HepG2 (cell line): Measurements from ENCODE around the gene SERPINB10. TPM values are rescaled to one million over a fixed set of nuclear protein-coding genes. Genes with fewer than 3 reads are reported as not detected.

ENCODE experiments used
- ATAC-seq: fragments of 200-7000 bp; cut with Tn5 transposase; 3 replicates; pipeline ENCODE4 v1.9.1; 2020; ENCODE audit warnings: mild to moderate bottlenecking, moderate library complexity
- BruUV-seq: library from RNA; stranded (reverse); fragments of 400-500 nt; replicated peaks from 2 replicates; lab custom pipeline; 2021; lab: Mats Ljungman, UMichigan
- CTCF ChIA-PET: fragments of 300-600 bp; formaldehyde crosslinking; extraction: SDS; loops from one replicate; lab custom pipeline; 2021; ENCODE audit warnings: low total read pairs, inconsistent platforms, low intra/inter-chr PET ratio; lab: Yijun Ruan, JAX
- POLR2A ChIA-PET: fragments of 350-600 bp; sonication (Branson Sonifier 250); formaldehyde crosslinking; loops from one replicate; lab custom pipeline; 2020; ENCODE audit warnings: antibody characterized with exemption, inconsistent platforms; lab: Yijun Ruan, JAX
- DNase-seq: peaks from one replicate; pipeline ENCODE4 v3.0.0-alpha.2; 2015; ENCODE audit warnings: low spot score
- FAIRE-seq: peaks from 3 replicates; lab custom pipeline; 2011; peaks lifted over from hg19 to GRCh38; lab: Jason Lieb, UNC
- H2AFZ ChIP-seq: one replicate; pipeline ENCODE4 v1.6.1; 2011; ENCODE audit warnings: low read length, inconsistent platforms
- H3K27ac ChIP-seq: fragments of 300-600 bp; 3 replicates; pipeline ENCODE4 v1.8.0; 2011; ENCODE audit warnings: mixed run types, mild to moderate bottlenecking, mixed read lengths, low read length, inconsistent platforms; ENCODE audit not compliant: insufficient read depth; ENCODE audit errors: extremely low read length
- H3K27me3 ChIP-seq, 2 experiments: fragments of 200-600 bp in 1 of 2; 2 replicates in 1 of 2; 3 replicates in 1 of 2; pipeline versions ENCODE4 v1.6.0 to v1.8.0; 2011; ENCODE audit warnings: low read length in 2 of 2, mild to moderate bottlenecking in 2 of 2, moderate library complexity in 2 of 2, inconsistent platforms in 1 of 2; ENCODE audit not compliant: insufficient read depth in 2 of 2, control insufficient read depth in 1 of 2
- H3K36me3 ChIP-seq, 2 experiments: fragments of 200-600 bp in 1 of 2; replicated peaks in 1 of 2; 2 replicates in 1 of 2; 3 replicates in 1 of 2; pipeline versions ENCODE4 v1.5.1 to v1.8.0; 2011; ENCODE audit warnings: low read length in 2 of 2, inconsistent platforms in 1 of 2; ENCODE audit not compliant: insufficient read depth in 2 of 2, control insufficient read depth in 1 of 2
- H3K4me1 ChIP-seq: 2 replicates; pipeline ENCODE4 v1.5.1; 2012; ENCODE audit warnings: low read length, inconsistent platforms; ENCODE audit not compliant: insufficient read depth
- H3K4me2 ChIP-seq: 2 replicates; pipeline ENCODE4 v1.6.0; 2011; ENCODE audit warnings: low read depth, low read length, inconsistent platforms
- H3K4me3 ChIP-seq, 3 experiments: fragments of 200-600 bp in 1 of 3; sonication (generic), shearing (Covaris generic) in 1 of 3; replicated peaks in 1 of 3; 2 replicates each; pipeline ENCODE4 v1.5.1; 2011 to 2016; ENCODE audit warnings: low read length in 3 of 3, inconsistent platforms in 2 of 3, low read depth in 2 of 3, mild to moderate bottlenecking in 2 of 3, control low read depth in 1 of 3, mixed read lengths in 1 of 3; ENCODE audit not compliant: insufficient read depth in 1 of 3
- H3K79me2 ChIP-seq: one replicate; pipeline ENCODE4 v1.6.1; 2011; ENCODE audit warnings: low read length, inconsistent platforms; ENCODE audit not compliant: insufficient read depth
- H3K9ac ChIP-seq: 2 replicates; pipeline ENCODE4 v1.6.0; 2011; ENCODE audit warnings: mild to moderate bottlenecking, low read depth, low read length, inconsistent platforms; ENCODE audit not compliant: insufficient read depth
- H3K9me3 ChIP-seq: 2 replicates; pipeline ENCODE4 v1.5.1; 2012; ENCODE audit warnings: mild to moderate bottlenecking, low read length
- H4K20me1 ChIP-seq: 2 replicates; pipeline ENCODE4 v1.6.0; 2011; ENCODE audit warnings: inconsistent platforms, mild to moderate bottlenecking, low read length, moderate library complexity; ENCODE audit not compliant: insufficient read depth
- ASH2L ChIP-seq: fragments of 300-600, 200-600 bp; sonication (generic); IDR thresholded peaks from 2 replicates; pipeline ENCODE4 v1.7.0; 2017; ENCODE audit warnings: low read depth, mild to moderate bottlenecking, moderate library complexity, mixed read lengths, low read length; ENCODE audit not compliant: insufficient read length
- CBFB ChIP-seq: sonication (generic); formaldehyde crosslinking; IDR thresholded peaks from 2 replicates; pipeline ENCODE4 v1.4.0; 2020; ENCODE audit warnings: missing genetic modification reagents
- CREM ChIP-seq, 2 experiments: sonication (generic) in 1 of 2; formaldehyde crosslinking in 1 of 2; IDR thresholded peaks; 2 replicates each; pipeline versions ENCODE4 v1.4.0 to v1.6.1; 2016 to 2020; ENCODE audit warnings: antibody characterized with exemption in 1 of 2, mild to moderate bottlenecking in 1 of 2, missing genetic modification reagents in 1 of 2
- FOSL1 ChIP-seq: sonication (generic); formaldehyde crosslinking; IDR thresholded peaks from 2 replicates; pipeline ENCODE4 v1.9.0; 2021; ENCODE audit warnings: missing genetic modification reagents, borderline replicate concordance
- KLF13 ChIP-seq: sonication (generic); formaldehyde crosslinking; IDR thresholded peaks from 2 replicates; pipeline ENCODE4 v1.4.0; 2020; ENCODE audit warnings: mild to moderate bottlenecking, missing genetic modification reagents
- MAFG ChIP-seq: sonication (generic); formaldehyde crosslinking; IDR thresholded peaks from 2 replicates; pipeline ENCODE4 v1.5.1; 2020; ENCODE audit warnings: mild to moderate bottlenecking, missing genetic modification reagents
- NCOR1 ChIP-seq: fragments of 200-600 bp; sonication (generic); IDR thresholded peaks from 2 replicates; pipeline ENCODE4 v1.7.0; 2017; ENCODE audit warnings: antibody characterized with exemption, low read length, borderline replicate concordance
- ONECUT2 ChIP-seq: sonication (generic); formaldehyde crosslinking; IDR thresholded peaks from 2 replicates; pipeline ENCODE4 v1.4.0; 2020; ENCODE audit warnings: missing genetic modification reagents
- XRCC5 ChIP-seq: fragments of 200-400 bp; formaldehyde crosslinking; optimal IDR thresholded peaks from 2 replicates; pipeline ENCODE3; 2017; ENCODE audit warnings: mild to moderate bottlenecking, low read length
- ZFY ChIP-seq: sonication (generic); formaldehyde crosslinking; IDR thresholded peaks from 2 replicates; pipeline ENCODE4 v1.4.0; 2020; ENCODE audit warnings: missing genetic modification reagents
- ZNF383 ChIP-seq: sonication (generic); formaldehyde crosslinking; IDR thresholded peaks from 2 replicates; pipeline ENCODE4 v1.4.0; 2020; ENCODE audit warnings: missing genetic modification reagents, mild to moderate bottlenecking, borderline replicate concordance
- ZNF839 ChIP-seq: sonication (generic); formaldehyde crosslinking; IDR thresholded peaks from 2 replicates; pipeline ENCODE4 v1.4.0; 2020; ENCODE audit warnings: missing genetic modification reagents, mild to moderate bottlenecking, borderline replicate concordance
- ZSCAN29 ChIP-seq: sonication (generic); formaldehyde crosslinking; conservative IDR thresholded peaks from 2 replicates; pipeline ENCODE4 v1.4.0; 2020; ENCODE audit warnings: mild to moderate bottlenecking, missing genetic modification reagents
- WGBS: methylation state at CpG from one replicate; pipeline ENCODE4 v1.1.6; 2017; ENCODE audit warnings: low lambda C conversion rate; 5-methylcytosine and 5-hydroxymethylcytosine counted together
- in situ Hi-C: cut with HindIII; loops from 2 replicates; pipeline ENCODE4 v1.10.0; 2017; ENCODE audit warnings: low pct_unique_long_range_greater_than_20kb; ENCODE audit not compliant: extremely low pct_ligation_motif_present
- intact Hi-C: fragments of 100-400 bp; cut with micrococcal nuclease; formaldehyde crosslinking; loops from one replicate; pipeline ENCODE4 v1.10.0; 2022; ENCODE audit not compliant: unreplicated experiment
- polyA plus RNA-seq, 8 experiments: library from polyadenylated mRNA; depleted of rRNA in 3 of 8; stranded (reverse) in 7 of 8; unstranded in 1 of 8; fragments of >200 nt; fragmentation: Illumina TruSeq in 4 of 8; extraction: Trizol in 4 of 8; gene quantifications; 2 replicates each; pipeline versions ENCODE4 v1.2.1 to v1.2.3, GENCODE V29; 2011 to 2016; ENCODE audit warnings: low read depth in 4 of 8, missing spikeins in 1 of 8, mixed read lengths in 1 of 8; ENCODE audit not compliant: insufficient read depth in 1 of 8
- total RNA-seq, 5 experiments: library from RNA; depleted of rRNA; stranded (reverse); fragments of >200 nt; fragmentation: Illumina TruSeq; extraction: Trizol; gene quantifications; 2 replicates each; pipeline ENCODE4 v1.2.3, GENCODE V29; 2016; ENCODE audit warnings: low read depth in 1 of 5
- TF ChIP-seq, protein P1 (sequence below): sonication (generic); IDR thresholded peaks from 2 replicates; pipeline ENCODE4 v1.6.1; 2016; ENCODE audit warnings: low read depth, borderline replicate concordance
- TF ChIP-seq, protein P2 (sequence below): sonication (generic); formaldehyde crosslinking; IDR thresholded peaks from 2 replicates; pipeline ENCODE4 v1.4.0; 2020; ENCODE audit warnings: missing genetic modification reagents
- TF ChIP-seq, protein P3 (sequence below): sonication (generic); formaldehyde crosslinking; IDR thresholded peaks from 2 replicates; pipeline ENCODE4 v1.5.1; 2020; ENCODE audit warnings: missing genetic modification reagents, mild to moderate bottlenecking, borderline replicate concordance

Gene SERPINB10
- total and polyA plus RNA-seq, 2 of the 13 experiments (the other 11 are each of a cell fraction or from before 2014, with no cell fraction given) = not detected

DNA sequence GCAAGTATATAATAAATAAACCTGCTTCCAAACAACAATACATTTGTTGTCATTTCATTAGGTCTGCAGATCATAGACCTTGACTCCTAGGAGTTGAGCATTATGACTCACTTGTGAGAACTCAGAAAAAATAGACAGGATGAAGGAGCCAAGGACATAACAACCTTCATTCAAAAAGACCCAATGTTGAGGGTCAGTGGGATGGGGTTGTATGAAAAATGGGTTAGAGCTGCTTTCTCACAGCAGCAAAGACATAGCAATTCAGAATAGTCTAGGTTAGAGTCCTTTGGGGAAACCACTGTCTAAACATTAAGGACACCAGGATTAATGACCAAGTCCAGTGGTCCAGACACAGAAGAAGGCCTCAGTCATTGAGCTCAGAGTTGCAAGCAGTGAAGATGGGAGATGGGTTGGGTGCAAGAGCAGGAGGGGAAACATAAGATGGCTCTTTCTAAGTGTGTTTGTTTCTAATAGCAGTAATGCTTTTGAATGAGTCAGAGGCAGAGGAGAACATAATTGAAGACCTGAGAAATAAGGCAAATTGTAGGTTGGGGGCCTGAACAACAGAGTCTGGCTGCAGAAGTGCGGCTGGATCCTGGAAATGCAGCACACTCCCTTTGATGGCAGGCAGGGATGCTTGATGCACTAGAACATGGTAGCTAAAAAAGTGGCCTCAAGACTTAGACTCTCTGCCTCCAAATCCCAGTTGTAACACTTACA is 3.7 kb upstream of the SERPINB10 start (continued):
- TF ChIP-seq, protein P1, sequence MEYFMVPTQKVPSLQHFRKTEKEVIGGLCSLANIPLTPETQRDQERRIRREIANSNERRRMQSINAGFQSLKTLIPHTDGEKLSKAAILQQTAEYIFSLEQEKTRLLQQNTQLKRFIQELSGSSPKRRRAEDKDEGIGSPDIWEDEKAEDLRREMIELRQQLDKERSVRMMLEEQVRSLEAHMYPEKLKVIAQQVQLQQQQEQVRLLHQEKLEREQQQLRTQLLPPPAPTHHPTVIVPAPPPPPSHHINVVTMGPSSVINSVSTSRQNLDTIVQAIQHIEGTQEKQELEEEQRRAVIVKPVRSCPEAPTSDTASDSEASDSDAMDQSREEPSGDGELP = no peak
- TF ChIP-seq KLF13 = no peak
- no peak for TF ChIP-seq ZFY (CRISPR knock-in tag)
- TF ChIP-seq NCOR1 = no peak

DNA sequence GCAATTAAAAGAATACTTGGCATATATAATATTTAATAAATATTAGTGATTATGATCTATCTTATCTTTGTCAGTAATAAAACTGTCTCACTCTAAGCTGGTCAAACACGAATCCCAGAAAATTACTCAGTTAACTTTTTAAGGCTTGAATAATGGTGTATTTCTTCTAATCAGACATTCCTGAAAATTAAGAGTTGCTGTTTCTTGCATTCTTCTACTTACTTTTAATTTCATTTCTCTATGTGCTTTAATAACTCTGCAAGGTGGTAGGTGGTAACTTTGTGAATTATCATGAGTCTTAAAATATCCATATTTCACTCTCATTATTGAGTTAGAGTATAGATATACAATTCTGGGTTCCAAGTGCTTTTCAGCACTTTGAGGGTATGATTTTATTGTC is 3.1 kb upstream of the SERPINB10 start:
- intact Hi-C loops = no loop called here
- no peak for FAIRE-seq
- no peak for ATAC-seq
- TF ChIP-seq FOSL1 (CRISPR knock-in tag) = no peak
- no peak for TF ChIP-seq MAFG (CRISPR knock-in tag)
- TF ChIP-seq XRCC5 = no peak
- no peak for TF ChIP-seq CBFB
- no peak for TF ChIP-seq ZSCAN29 (CRISPR knock-in tag)
- no peak for TF ChIP-seq ONECUT2 (CRISPR knock-in tag)
- TF ChIP-seq, protein P2, sequence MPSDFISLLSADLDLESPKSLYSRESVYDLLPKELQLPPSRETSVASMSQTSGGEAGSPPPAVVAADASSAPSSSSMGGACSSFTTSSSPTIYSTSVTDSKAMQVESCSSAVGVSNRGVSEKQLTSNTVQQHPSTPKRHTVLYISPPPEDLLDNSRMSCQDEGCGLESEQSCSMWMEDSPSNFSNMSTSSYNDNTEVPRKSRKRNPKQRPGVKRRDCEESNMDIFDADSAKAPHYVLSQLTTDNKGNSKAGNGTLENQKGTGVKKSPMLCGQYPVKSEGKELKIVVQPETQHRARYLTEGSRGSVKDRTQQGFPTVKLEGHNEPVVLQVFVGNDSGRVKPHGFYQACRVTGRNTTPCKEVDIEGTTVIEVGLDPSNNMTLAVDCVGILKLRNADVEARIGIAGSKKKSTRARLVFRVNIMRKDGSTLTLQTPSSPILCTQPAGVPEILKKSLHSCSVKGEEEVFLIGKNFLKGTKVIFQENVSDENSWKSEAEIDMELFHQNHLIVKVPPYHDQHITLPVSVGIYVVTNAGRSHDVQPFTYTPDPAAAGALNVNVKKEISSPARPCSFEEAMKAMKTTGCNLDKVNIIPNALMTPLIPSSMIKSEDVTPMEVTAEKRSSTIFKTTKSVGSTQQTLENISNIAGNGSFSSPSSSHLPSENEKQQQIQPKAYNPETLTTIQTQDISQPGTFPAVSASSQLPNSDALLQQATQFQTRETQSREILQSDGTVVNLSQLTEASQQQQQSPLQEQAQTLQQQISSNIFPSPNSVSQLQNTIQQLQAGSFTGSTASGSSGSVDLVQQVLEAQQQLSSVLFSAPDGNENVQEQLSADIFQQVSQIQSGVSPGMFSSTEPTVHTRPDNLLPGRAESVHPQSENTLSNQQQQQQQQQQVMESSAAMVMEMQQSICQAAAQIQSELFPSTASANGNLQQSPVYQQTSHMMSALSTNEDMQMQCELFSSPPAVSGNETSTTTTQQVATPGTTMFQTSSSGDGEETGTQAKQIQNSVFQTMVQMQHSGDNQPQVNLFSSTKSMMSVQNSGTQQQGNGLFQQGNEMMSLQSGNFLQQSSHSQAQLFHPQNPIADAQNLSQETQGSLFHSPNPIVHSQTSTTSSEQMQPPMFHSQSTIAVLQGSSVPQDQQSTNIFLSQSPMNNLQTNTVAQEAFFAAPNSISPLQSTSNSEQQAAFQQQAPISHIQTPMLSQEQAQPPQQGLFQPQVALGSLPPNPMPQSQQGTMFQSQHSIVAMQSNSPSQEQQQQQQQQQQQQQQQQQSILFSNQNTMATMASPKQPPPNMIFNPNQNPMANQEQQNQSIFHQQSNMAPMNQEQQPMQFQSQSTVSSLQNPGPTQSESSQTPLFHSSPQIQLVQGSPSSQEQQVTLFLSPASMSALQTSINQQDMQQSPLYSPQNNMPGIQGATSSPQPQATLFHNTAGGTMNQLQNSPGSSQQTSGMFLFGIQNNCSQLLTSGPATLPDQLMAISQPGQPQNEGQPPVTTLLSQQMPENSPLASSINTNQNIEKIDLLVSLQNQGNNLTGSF = no peak
- TF ChIP-seq ZNF383 (CRISPR knock-in tag) = no peak
- no peak for TF ChIP-seq ASH2L
- TF ChIP-seq, protein P3, sequence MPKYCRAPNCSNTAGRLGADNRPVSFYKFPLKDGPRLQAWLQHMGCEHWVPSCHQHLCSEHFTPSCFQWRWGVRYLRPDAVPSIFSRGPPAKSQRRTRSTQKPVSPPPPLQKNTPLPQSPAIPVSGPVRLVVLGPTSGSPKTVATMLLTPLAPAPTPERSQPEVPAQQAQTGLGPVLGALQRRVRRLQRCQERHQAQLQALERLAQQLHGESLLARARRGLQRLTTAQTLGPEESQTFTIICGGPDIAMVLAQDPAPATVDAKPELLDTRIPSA = no peak
- no peak for TF ChIP-seq ZNF839
- no peak for TF ChIP-seq CREM (IDR thresholded peaks at IDR 0.05)
- TF ChIP-seq CREM (CRISPR knock-in tag; IDR thresholded peaks at IDR 0.05) = no peak

More for the DNA sequence above, 3.1 kb upstream of the SERPINB10 start:
- WGBS = 3% methylated on average over 1 of the region's 1 CpG
- no peaks in the 10 kb centered on the region for H3K9me3 ChIP-seq
- no peaks in the 10 kb centered on the region for H3K79me2 ChIP-seq
- H3K4me2 ChIP-seq = no peak overlapping the region
- DNase-seq = no peak
- no peaks in the 10 kb centered on the region for H3K27me3 ChIP-seq
- no peak overlapping the region for H3K4me3 ChIP-seq
- no peak overlapping the region for H3K9ac ChIP-seq
- H4K20me1 ChIP-seq = no peaks in the 10 kb centered on the region
- ChIA-PET POLR2A (no interaction called here), CTCF (no interaction called here)
- H3K36me3 ChIP-seq = no peaks in the 10 kb centered on the region
- no peak overlapping the region for H3K27ac ChIP-seq
- no peak overlapping the region for H2AFZ ChIP-seq
- no TSS peak for BruUV-seq
- in situ Hi-C loops = no loop called here
- no peaks in the 10 kb centered on the region for H3K4me1 ChIP-seq
